H1 (cell line): ENCODE data around the gene TMEM221. TPM values are rescaled to one million over a fixed set of nuclear protein-coding genes. Genes with fewer than 3 reads are reported as not detected.
A peak's percentile ranks its signal among the peaks of the same experiment; 100 is the strongest.

Source experiments
- CTCF ChIA-PET: fragments of 300-600 bp; sonication (Branson Sonifier 250); formaldehyde crosslinking; loops from one replicate; lab custom pipeline; 2021; ENCODE audit not compliant: partially characterized antibody; lab: Charles Lee
- POLR2A ChIA-PET: fragments of 300-600 bp; sonication (Branson Sonifier 250); formaldehyde crosslinking; loops from one replicate; lab custom pipeline; 2021; ENCODE audit warnings: inconsistent platforms; ENCODE audit not compliant: partially characterized antibody; lab: Charles Lee
- DNase-seq, 2 experiments: peaks; one replicate each; pipeline versions ENCODE4 v3.0.0 to v3.0.0-alpha.2; 2010 to 2022; ENCODE audit warnings: low spot score in 2 of 2, low read depth in 1 of 2, mixed read lengths in 1 of 2
- FAIRE-seq: peaks from 2 replicates; lab custom pipeline; 2011; peaks lifted over from hg19 to GRCh38; lab: Jason Lieb, UNC
- H2AFZ ChIP-seq: 2 replicates; pipeline ENCODE4 v1.8.1; 2012; ENCODE audit warnings: low read length, inconsistent platforms
- H2AK5ac ChIP-seq: 2 replicates; pipeline ENCODE4 v1.6.1; 2013; ENCODE audit warnings: low read depth, low read length
- H2BK120ac ChIP-seq: replicated peaks from 2 replicates; pipeline ENCODE3; 2013; ENCODE audit warnings: low read depth, low read length, inconsistent platforms
- H2BK12ac ChIP-seq: 2 replicates; pipeline ENCODE4 v1.6.1; 2013; ENCODE audit warnings: low read depth, low read length
- H2BK15ac ChIP-seq: 2 replicates; pipeline ENCODE4 v1.6.1; 2013; ENCODE audit warnings: low read length
- H2BK20ac ChIP-seq: 2 replicates; pipeline ENCODE4 v1.6.1; 2013; ENCODE audit warnings: low read length
- H2BK5ac ChIP-seq: 2 replicates; pipeline ENCODE4 v1.6.1; 2013; ENCODE audit warnings: low read depth, low read length
- H3K14ac ChIP-seq: 2 replicates; pipeline ENCODE4 v1.6.1; 2013; ENCODE audit warnings: inconsistent platforms; ENCODE audit not compliant: insufficient read length
- H3K18ac ChIP-seq: 2 replicates; pipeline ENCODE4 v1.6.1; 2013; ENCODE audit warnings: low read length; ENCODE audit errors: extremely low read depth
- H3K23ac ChIP-seq: 2 replicates; pipeline ENCODE4 v1.6.1; 2013; ENCODE audit warnings: inconsistent platforms; ENCODE audit not compliant: insufficient read length
- H3K23me2 ChIP-seq: 2 replicates; pipeline ENCODE4 v1.6.1; 2013; ENCODE audit warnings: low read depth, low read length
- H3K27ac ChIP-seq: 2 replicates; pipeline ENCODE4 v1.6.1; 2011; ENCODE audit warnings: low read depth, low read length, inconsistent platforms
- H3K27me3 ChIP-seq, 4 experiments: replicated peaks in 1 of 4; 1 replicate in 1 of 4; 2 replicates in 3 of 4; pipeline versions ENCODE4 v1.6.1 to v1.8.1; 2011 to 2013; ENCODE audit warnings: low read length in 3 of 4, mild to moderate bottlenecking in 3 of 4, inconsistent platforms in 2 of 4, mixed read lengths in 2 of 4, moderate library complexity in 1 of 4; ENCODE audit not compliant: control insufficient read depth in 3 of 4, insufficient read depth in 3 of 4; ENCODE audit errors: extremely low read depth in 1 of 4
- H3K36me3 ChIP-seq, 4 experiments: 2 replicates each; pipeline versions ENCODE4 v1.6.1 to v1.8.1; 2011 to 2013; ENCODE audit warnings: mild to moderate bottlenecking in 4 of 4, low read length in 3 of 4, moderate library complexity in 2 of 4, control low read depth in 1 of 4, inconsistent platforms in 1 of 4; ENCODE audit not compliant: insufficient read depth in 4 of 4, control insufficient read depth in 2 of 4
- H3K4ac ChIP-seq: replicated peaks from 2 replicates; pipeline ENCODE3; 2013; ENCODE audit warnings: low read length, low read depth, mixed read lengths, inconsistent platforms; ENCODE audit not compliant: insufficient read length
- H3K4me1 ChIP-seq, 4 experiments: replicated peaks in 1 of 4; 1 replicate in 1 of 4; 2 replicates in 3 of 4; pipeline versions ENCODE4 v1.6.1 to v1.8.1; 2011 to 2013; ENCODE audit warnings: low read length in 3 of 4, inconsistent platforms in 2 of 4, mixed read lengths in 1 of 4; ENCODE audit not compliant: insufficient read depth in 4 of 4, control insufficient read depth in 3 of 4
- H3K4me2 ChIP-seq, 2 experiments: 2 replicates each; pipeline versions ENCODE4 v1.6.1 to v1.8.1; 2011 to 2013; ENCODE audit warnings: low read depth in 2 of 2, low read length in 2 of 2, control low read depth in 1 of 2, inconsistent platforms in 1 of 2, mild to moderate bottlenecking in 1 of 2; ENCODE audit not compliant: insufficient read depth in 1 of 2
- H3K4me3 ChIP-seq, 4 experiments: fragments of 200-600, 300-600 bp in 1 of 4; sonication (generic), shearing (Covaris generic), sonication (Bioruptor Twin) in 1 of 4; 2 replicates each; pipeline versions ENCODE4 v1.5.1 to v1.8.1; 2011 to 2016; ENCODE audit warnings: low read length in 4 of 4, low read depth in 3 of 4, control low read depth in 2 of 4, inconsistent platforms in 2 of 4, mild to moderate bottlenecking in 2 of 4, mixed read lengths in 1 of 4, moderate library complexity in 1 of 4; ENCODE audit not compliant: insufficient read depth in 2 of 4; ENCODE audit errors: extremely low read depth in 1 of 4
- H3K56ac ChIP-seq: replicated peaks from 2 replicates; pipeline ENCODE3; 2013; ENCODE audit warnings: low read depth, mild to moderate bottlenecking, mixed read lengths, low read length, inconsistent platforms; ENCODE audit not compliant: insufficient read length
- H3K79me1 ChIP-seq: 2 replicates; pipeline ENCODE4 v1.6.1; 2013; ENCODE audit warnings: low read depth, low read length, control low read depth
- H3K79me2 ChIP-seq, 2 experiments: 2 replicates each; pipeline versions ENCODE4 v1.6.1 to v1.8.1; 2012 to 2013; ENCODE audit warnings: low read length in 2 of 2, mild to moderate bottlenecking in 2 of 2, inconsistent platforms in 1 of 2; ENCODE audit not compliant: insufficient read depth in 2 of 2, control insufficient read depth in 1 of 2
- H3K9ac ChIP-seq, 4 experiments: replicated peaks in 1 of 4; 1 replicate in 1 of 4; 2 replicates in 3 of 4; pipeline versions ENCODE4 v1.6.1 to v1.8.1; 2011 to 2013; ENCODE audit warnings: low read depth in 3 of 4, low read length in 3 of 4, control low read depth in 2 of 4, mild to moderate bottlenecking in 2 of 4, moderate library complexity in 2 of 4, inconsistent platforms in 1 of 4; ENCODE audit errors: extremely low read depth in 1 of 4
- H3K9me3 ChIP-seq, 2 experiments: 2 replicates each; pipeline versions ENCODE4 v1.6.1 to v1.8.1; 2012 to 2013; ENCODE audit warnings: mild to moderate bottlenecking in 2 of 2, moderate library complexity in 2 of 2, control low read depth in 1 of 2, inconsistent platforms in 1 of 2, low read depth in 1 of 2, low read length in 1 of 2, mixed read lengths in 1 of 2; ENCODE audit not compliant: insufficient read depth in 2 of 2
- H4K20me1 ChIP-seq, 2 experiments: replicated peaks in 1 of 2; 2 replicates each; pipeline versions ENCODE3 to v1.8.1; 2011 to 2013; ENCODE audit warnings: inconsistent platforms in 2 of 2, low read length in 2 of 2, mild to moderate bottlenecking in 1 of 2; ENCODE audit not compliant: insufficient read depth in 2 of 2, control insufficient read depth in 1 of 2
- H4K5ac ChIP-seq: 2 replicates; pipeline ENCODE4 v1.6.1; 2013; ENCODE audit warnings: low read length, low read depth, mixed read lengths, inconsistent platforms; ENCODE audit not compliant: insufficient read length
- H4K8ac ChIP-seq: 2 replicates; pipeline ENCODE4 v1.8.0; 2013; ENCODE audit warnings: mild to moderate bottlenecking, moderate library complexity, low read length, inconsistent platforms; ENCODE audit not compliant: insufficient read depth; ENCODE audit errors: extremely low read depth
- H4K91ac ChIP-seq: replicated peaks from 2 replicates; pipeline ENCODE3; 2013; ENCODE audit warnings: low read length, mixed read lengths, inconsistent platforms; ENCODE audit not compliant: insufficient read length
- BCL11A ChIP-seq, 2 experiments: IDR thresholded peaks; one replicate each; pipeline ENCODE4 v1.6.1; 2011; ENCODE audit warnings: low read depth in 2 of 2, low read length in 2 of 2, mild to moderate bottlenecking in 2 of 2
- EP300 ChIP-seq, 2 experiments: IDR thresholded peaks; 1 replicate in 1 of 2; 2 replicates in 1 of 2; pipeline ENCODE4 v1.6.1; 2011 to 2012; ENCODE audit warnings: low read depth in 2 of 2, low read length in 2 of 2, mild to moderate bottlenecking in 2 of 2, borderline replicate concordance in 1 of 2, inconsistent platforms in 1 of 2, moderate library complexity in 1 of 2
- GTF2F1 ChIP-seq: IDR thresholded peaks from 2 replicates; pipeline ENCODE4 v1.6.1; 2012; ENCODE audit warnings: low read depth, low read length, improper control_type of control experiment, borderline replicate concordance
- POLR2AphosphoS5 ChIP-seq: IDR thresholded peaks from 2 replicates; pipeline ENCODE4 v1.6.1; 2011; ENCODE audit warnings: low read depth, low read length
- RBBP5 ChIP-seq: IDR thresholded peaks from 2 replicates; pipeline ENCODE4 v1.7.1; 2012; ENCODE audit warnings: low read depth, mild to moderate bottlenecking, inconsistent platforms, low read length, moderate library complexity, borderline replicate concordance
- RXRA ChIP-seq: IDR thresholded peaks from 2 replicates; pipeline ENCODE4 v1.6.1; 2011; ENCODE audit warnings: low read depth, mild to moderate bottlenecking, low read length, moderate library complexity; ENCODE audit not compliant: insufficient read depth
- SUZ12 ChIP-seq: fragments of 200-600 bp; sonication (generic); IDR thresholded peaks from 2 replicates; pipeline ENCODE4 v1.6.1; 2012; ENCODE audit warnings: mild to moderate bottlenecking, inconsistent platforms, low read length, moderate library complexity, mixed read lengths
- TCF12 ChIP-seq: IDR thresholded peaks from 2 replicates; pipeline ENCODE4 v1.6.1; 2011; ENCODE audit warnings: low read depth, mild to moderate bottlenecking, low read length
- YY1 ChIP-seq: IDR thresholded peaks from 2 replicates; pipeline ENCODE4 v1.6.1; 2011; ENCODE audit warnings: low read depth, mild to moderate bottlenecking, low read length
- WGBS, 2 experiments: shearing (Covaris generic) in 1 of 2; methylation state at CpG; one replicate each; pipeline versions ENCODE4 v1.1.6 to v1.1.7; 2013 to 2015; ENCODE audit warnings: low lambda C conversion rate in 2 of 2, mixed read lengths in 2 of 2, inconsistent platforms in 1 of 2, low coverage in 1 of 2, missing lambda C conversion rate in 1 of 2; ENCODE audit not compliant: insufficient replicate concordance in 2 of 2, insufficient coverage in 1 of 2, insufficient read length in 1 of 2; ENCODE audit errors: extremely low coverage in 1 of 2, missing lambda C conversion rate in 1 of 2; 5-methylcytosine and 5-hydroxymethylcytosine counted together
- polyA plus RNA-seq, 7 experiments: library from polyadenylated mRNA; depleted of rRNA in 3 of 7; stranded (reverse) in 5 of 7; unstranded in 2 of 7; fragments of >200 nt in 5 of 7; fragments of 200-250 nt in 2 of 7; gene quantifications; 1 replicate in 5 of 7; 2 replicates in 1 of 7; 4 replicates in 1 of 7; pipeline versions ENCODE4 v1.2.1 to v1.2.3, GENCODE V29; 2011 to 2013; ENCODE audit warnings: missing spikeins in 2 of 7, mixed read lengths in 2 of 7
- total RNA-seq: library from RNA; stranded (reverse); fragmentation: NEBNext Ultra II Directional; extraction: Animal tissue kit (Norgen Biotek cat#: 25700); gene quantifications from 2 replicates; pipeline ENCODE4 v1.2.1, GENCODE V29; 2021

TMEM221 gene
- total and polyA plus RNA-seq, 2 of the 8 experiments (the other 6 are each of a cell fraction or from before 2014, with no cell fraction given) = 1.4 to 2.0 TPM

DNA sequence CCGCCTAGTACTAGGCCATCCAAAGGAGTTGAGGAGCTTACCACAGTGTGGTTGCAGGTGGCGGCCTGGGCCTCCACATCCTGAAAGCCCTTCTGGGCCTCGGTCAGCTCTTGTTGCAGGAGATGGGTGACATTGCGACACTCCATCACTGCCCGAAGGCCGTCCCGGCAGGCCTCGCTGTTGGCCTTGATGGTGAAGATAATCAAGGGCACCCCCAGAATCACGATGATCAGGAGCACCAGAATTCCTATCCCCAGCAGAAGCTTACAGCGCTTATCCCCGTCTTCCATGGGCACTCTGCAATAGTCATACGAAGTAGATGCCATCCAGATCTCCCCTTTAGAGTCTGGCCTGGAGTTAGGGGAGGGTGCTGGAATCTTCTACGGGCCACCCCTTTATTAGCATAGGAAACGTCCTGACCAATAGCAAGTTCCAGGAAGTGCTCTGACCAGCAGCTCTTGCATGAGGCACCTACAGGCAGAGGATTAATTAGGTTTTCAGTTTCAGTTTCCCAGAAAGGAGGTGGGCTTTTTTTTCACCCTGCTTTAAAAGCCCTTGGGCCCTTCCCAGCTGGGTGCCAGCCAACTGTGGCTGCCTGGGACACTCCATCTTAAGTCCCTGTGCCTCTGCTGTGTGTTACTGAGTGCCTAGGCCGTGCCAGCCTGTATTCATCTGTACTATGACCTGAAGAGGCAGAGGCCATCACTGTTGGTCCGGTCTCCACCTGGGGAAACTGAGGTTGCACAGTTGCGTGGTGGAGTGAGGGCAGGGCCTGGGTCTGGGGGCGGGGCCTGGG lies 43.0 kb downstream of the TMEM221 start, which contains the start of gene BST2:
Gene BST2 (minus strand): TSS at position 381 of the 796 bp plus-strand sequence. CDS start 55 bp downstream, at position 326.
- peaks cover 0 to 4% of the 10 kb centered on the region in 2 experiments; a peak in 1 of 4 replicates for H3K79me2 ChIP-seq
- H3K9ac ChIP-seq = peak within 1 kb of the TSS in 3 of 4 experiments; percentile 48 to 58 (median 55); a peak in 4 of 7 replicates
- peak within 1 kb of the TSS; percentile 86 for H4K91ac ChIP-seq
- H3K9me3 ChIP-seq = no peaks in the 10 kb centered on the region
- peak within 1 kb of the TSS; percentile 84; the same call in 1 of the 2 replicates for H2BK15ac ChIP-seq
- peaks cover 0 to 7% (median 1%) of the 10 kb centered on the region in 4 experiments; a peak in 3 of 8 replicates for H3K36me3 ChIP-seq
- peaks cover 4 to 23% (median 13%) of the 10 kb centered on the region in 4 experiments for H3K4me1 ChIP-seq
- H3K23me2 ChIP-seq = peaks cover 10% of the 10 kb centered on the region; the same call in 1 of the 2 replicates
- H2BK5ac ChIP-seq = peak within 1 kb of the TSS; percentile 81; the same call in 1 of the 2 replicates
- H3K56ac ChIP-seq = peak within 1 kb of the TSS; percentile 3
- H4K8ac ChIP-seq = peak within 1 kb of the TSS; percentile 69
- peak within 1 kb of the TSS; percentile 39 to 75 (median 58); a peak in 7 of 8 replicates for H3K4me3 ChIP-seq
- no peaks in the 10 kb centered on the region for H3K27me3 ChIP-seq
- peak within 1 kb of the TSS; percentile 72 for H4K5ac ChIP-seq
- peak within 1 kb of the TSS; percentile 65; the same call in 1 of the 2 replicates for H2AK5ac ChIP-seq
- POLR2A ChIA-PET = interaction anchor here (0.6 to 4.9 kb wide), 16 partner anchors 8 to 440 kb away, joined by 3 to 44 read pairs (median 3); partner anchors contain the start of genes CCDC194 and MVB12A
- no peak within 1 kb of the TSS for H2AFZ ChIP-seq
- no peaks in the 10 kb centered on the region for H4K20me1 ChIP-seq
- no peak within 1 kb of the TSS for H3K14ac ChIP-seq
- 88% methylated on average over 18 of the region's 18 CpGs; no CpG with 5 or more reads in 1 of the 2 experiments for WGBS, 2 experiments
- peak within 1 kb of the TSS; percentile 77 to 79 for H3K4me2 ChIP-seq
- H3K23ac ChIP-seq = no peak within 1 kb of the TSS
- no peaks in the 10 kb centered on the region; the same call in 1 of the 2 replicates for H3K79me1 ChIP-seq
- peak within 1 kb of the TSS; percentile 25 for H3K4ac ChIP-seq
- DNase-seq (no peak), FAIRE-seq (no peak)
- H2BK20ac ChIP-seq = peak within 1 kb of the TSS; percentile 77; the same call in 1 of the 2 replicates
- CTCF ChIA-PET = interaction anchor here (0.8 to 1.6 kb wide), 5 partner anchors 10 to 60 kb away, joined by 3 to 5 read pairs (median 4); no protein-coding TSS in a partner anchor
- peak within 1 kb of the TSS; percentile 81 for H3K27ac ChIP-seq
- peak within 1 kb of the TSS; percentile 91 for H2BK12ac ChIP-seq
- peak within 1 kb of the TSS; percentile 27 for H2BK120ac ChIP-seq
- peak within 1 kb of the TSS; percentile 90 for H3K18ac ChIP-seq
- TF ChIP-seq SUZ12 (no peak), TCF12 (no peak), POLR2AphosphoS5 (0 out of 2 replicates have a peak, but pooled peaks have one; percentile 25), EP300 (IDR thresholded peaks at IDR 0.05; ENCODE audit: borderline replicate concordance in 1 of 2, low read depth in 2 of 2, low read length in 2 of 2) (no peak), RBBP5 (0 out of 2 replicates have a peak, but pooled peaks have one; percentile 38), RXRA (no peak), BCL11A (IDR thresholded peaks at IDR 0.05; ENCODE audit: low read depth in 2 of 2, low read length in 2 of 2) (no peak), GTF2F1 (no peak), YY1 (no peak)
